ENCODE data around the gene ITGAL. TPM values are rescaled to one million over a fixed set of nuclear protein-coding genes. Genes with fewer than 3 reads are reported as not detected.

ITGAL gene
- total and polyA plus RNA-seq, 4 donors, result 14.4 to 48.1 (median 24.0) TPM

GRCh38 chr16:30559690-30560089 lies 87.1 kb downstream of the ITGAL start:
- DNase-seq, result no peak
- no peak overlapping the region for H3K9ac ChIP-seq (ENCODE audit: insufficient read depth in 1 of 2, low read length in 2 of 2)
- TF ChIP-seq CTCF (IDR thresholded peaks at IDR 0.05; ENCODE audit: control extremely low read depth, extremely low read depth), result no peak
- H3K4me1 ChIP-seq (ENCODE audit: control insufficient read depth in 5 of 5, insufficient read depth in 5 of 5, low read length in 5 of 5), result peaks cover 0 to 10% (median 0%) of the 10 kb centered on the region in 5 donors
- no peaks in the 10 kb centered on the region for H3K27me3 ChIP-seq (ENCODE audit: control insufficient read depth in 3 of 3, insufficient read depth in 3 of 3, low read length in 2 of 3)
- no peak overlapping the region for H3K27ac ChIP-seq (ENCODE audit: low read depth in 1 of 2, low read length in 1 of 2)
- H3K36me3 ChIP-seq (ENCODE audit: control insufficient read depth in 4 of 4, insufficient read depth in 4 of 4, low read length in 4 of 4), result peaks cover 0 to 14% (median 4%) of the 10 kb centered on the region in 4 donors
- H3K4me3 ChIP-seq, result no peak overlapping the region
- H3K9me3 ChIP-seq (ENCODE audit: control insufficient read depth in 4 of 4, insufficient read depth in 3 of 4, low read length in 3 of 4), result no peaks in the 10 kb centered on the region
- ATAC-seq (ENCODE audit: insufficient read depth, low FRiP score), result no peak
- 86 to 90% methylated on average over 6 of the region's 6 CpGs for WGBS, 2 donors

- 11 to 13% methylated on average over 46 of the region's 46 CpGs for WGBS, 2 donors
- TF ChIP-seq CTCF (IDR thresholded peaks at IDR 0.05; ENCODE audit: control extremely low read depth, extremely low read depth), result no peak
- ATAC-seq (ENCODE audit: insufficient read depth, low FRiP score) (no peak), DNase-seq (peak in 1 of 3 donors; percentile 32)
- no peaks in the 10 kb centered on the region for H3K9me3 ChIP-seq (ENCODE audit: control insufficient read depth in 4 of 4, insufficient read depth in 3 of 4, low read length in 3 of 4)
- peak overlapping the region in 1 of 2 donors; percentile 62 for H3K9ac ChIP-seq (ENCODE audit: insufficient read depth in 1 of 2, low read length in 2 of 2)
- H3K4me1 ChIP-seq (ENCODE audit: control insufficient read depth in 5 of 5, insufficient read depth in 5 of 5, low read length in 5 of 5), result peaks cover 0 to 10% (median 0%) of the 10 kb centered on the region in 5 donors
- H3K36me3 ChIP-seq (ENCODE audit: control insufficient read depth in 4 of 4, insufficient read depth in 4 of 4, low read length in 4 of 4), result no peaks in the 10 kb centered on the region
- H3K4me3 ChIP-seq, result peak overlapping the region; percentile 54
- peak overlapping the region; percentile 3 to 92 for H3K27ac ChIP-seq (ENCODE audit: low read depth in 1 of 2, low read length in 1 of 2)
- H3K27me3 ChIP-seq (ENCODE audit: control insufficient read depth in 3 of 3, insufficient read depth in 3 of 3, low read length in 2 of 3), result no peaks in the 10 kb centered on the region
Measured at GRCh38 chr16:30561089-30561816, 88.7 kb downstream of the ITGAL start.

DNA sequence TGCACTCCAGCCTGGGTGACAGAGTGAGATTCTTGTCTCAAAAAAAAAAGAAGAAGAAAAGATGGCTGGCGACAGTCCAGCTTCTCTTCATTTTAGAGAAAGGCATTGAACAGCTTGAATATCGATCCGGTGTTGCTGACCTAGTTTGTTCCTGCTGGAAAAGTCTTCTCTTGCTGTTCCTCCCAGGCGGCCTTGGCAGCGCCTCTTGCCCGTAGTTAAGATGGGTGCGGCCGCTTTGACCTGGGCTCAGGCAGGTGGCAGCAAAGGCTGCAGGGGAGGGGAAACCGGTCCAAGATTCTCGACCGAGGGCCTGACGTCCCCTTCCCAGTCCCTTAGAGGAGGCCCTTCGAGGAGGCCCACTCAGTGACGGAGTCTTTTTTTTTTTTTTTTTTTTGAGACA lies 89.5 kb downstream of the ITGAL start:
- DNase-seq (no peak), ATAC-seq (ENCODE audit: insufficient read depth, low FRiP score) (no peak)
- Histone ChIP-seq H3K9me3 (ENCODE audit: control insufficient read depth in 4 of 4, insufficient read depth in 3 of 4, low read length in 3 of 4) (no peaks in the 10 kb centered on the region), H3K27me3 (ENCODE audit: control insufficient read depth in 3 of 3, insufficient read depth in 3 of 3, low read length in 2 of 3) (no peaks in the 10 kb centered on the region), H3K4me3 (no peak overlapping the region), H3K9ac (ENCODE audit: insufficient read depth in 1 of 2, low read length in 2 of 2) (no peak overlapping the region), H3K4me1 (ENCODE audit: control insufficient read depth in 5 of 5, insufficient read depth in 5 of 5, low read length in 5 of 5) (peaks cover 0 to 9% (median 0%) of the 10 kb centered on the region in 5 donors), H3K27ac (ENCODE audit: low read depth in 1 of 2, low read length in 1 of 2) (peak overlapping the region in 1 of 2 donors; percentile 92), H3K36me3 (ENCODE audit: control insufficient read depth in 4 of 4, insufficient read depth in 4 of 4, low read length in 4 of 4) (no peaks in the 10 kb centered on the region)
- WGBS, 2 donors, result 92 to 95% methylated on average over 14 of the region's 14 CpGs
- no peak for TF ChIP-seq CTCF (IDR thresholded peaks at IDR 0.05; ENCODE audit: control extremely low read depth, extremely low read depth)

Measured in lung (tissue), 12 donors.